Activated B cell treated with CpG ODN at 0.5 μM for 24 hours (primary cell): ENCODE results near the gene SLC11A2. TPM values are rescaled to one million over a fixed set of nuclear protein-coding genes. Genes with fewer than 3 reads are reported as not detected.
"Not testable (repeated sequence)": the region's sequence is repeated elsewhere in the genome, so short reads cannot be mapped to it uniquely, and the experiment has no call there.

Source experiments
- ATAC-seq: fragments of 200-7000 bp; cut with Tn5 transposase; one replicate; pipeline ENCODE4 v1.10.0; 2021; ENCODE audit warnings: low read depth, mild to moderate bottlenecking, moderate library complexity
- CTCF ChIA-PET: fragments of 350-600 bp; sonication (Branson Sonifier 250); formaldehyde crosslinking; loops from one replicate; lab custom pipeline; 2021; ENCODE audit warnings: antibody characterized with exemption; lab: Charles Lee
- POLR2A ChIA-PET: fragments of 350-600 bp; sonication (Branson Sonifier 250); formaldehyde crosslinking; loops from one replicate; lab custom pipeline; 2021; ENCODE audit warnings: antibody characterized with exemption; lab: Charles Lee
- DNase-seq: peaks from one replicate; pipeline ENCODE4 v3.0.0; 2022
- H3K27ac Mint-ChIP-seq: one replicate; pipeline ENCODE4 v1.8.0; 2020; ENCODE audit warnings: mixed read lengths
- H3K27me3 Mint-ChIP-seq: one replicate; pipeline ENCODE4 v1.8.0; 2021; ENCODE audit warnings: mixed read lengths
- H3K36me3 Mint-ChIP-seq: one replicate; pipeline ENCODE4 v1.8.0; 2021; ENCODE audit warnings: low read depth, mixed read lengths
- H3K4me1 Mint-ChIP-seq: one replicate; pipeline ENCODE4 v1.8.0; 2021; ENCODE audit warnings: mixed read lengths
- H3K4me3 Mint-ChIP-seq: one replicate; pipeline ENCODE4 v1.8.0; 2020; ENCODE audit warnings: mild to moderate bottlenecking, mixed read lengths
- H3K9me3 Mint-ChIP-seq: one replicate; pipeline ENCODE4 v1.8.0; 2020; ENCODE audit warnings: mixed read lengths
- CTCF ChIP-seq: fragments of 200-600 bp; IDR thresholded peaks from one replicate; pipeline ENCODE4 v1.8.0; 2022; ENCODE audit warnings: antibody characterized with exemption, mild to moderate bottlenecking
- intact Hi-C: fragments of 100-400 bp; cut with micrococcal nuclease; formaldehyde crosslinking; loops from one replicate; pipeline ENCODE4 v1.15.1; 2024
- total RNA-seq: library from RNA; stranded (reverse); gene quantifications from 2 replicates; pipeline ENCODE4 v1.2.3, GENCODE V29; 2022

The SLC11A2 gene
- total RNA-seq, 1 donor from 2014 or later: 44.6 TPM

GRCh38 chr12:51017452-51017851 lies 8.7 kb downstream of the SLC11A2 start:
- intact Hi-C loops: no loop called here
- H3K4me3 Mint-ChIP-seq: no peak overlapping the region
- H3K27ac Mint-ChIP-seq: no peak overlapping the region
- H3K27me3 Mint-ChIP-seq: no peaks in the 10 kb centered on the region
- no peaks in the 10 kb centered on the region for H3K36me3 Mint-ChIP-seq
- peaks cover 11% of the 10 kb centered on the region for H3K4me1 Mint-ChIP-seq
- H3K9me3 Mint-ChIP-seq: no peaks in the 10 kb centered on the region
- ChIA-PET POLR2A (interaction anchor here (0.6 kb wide), 1 partner anchor 118 kb away, joined by 3 read pairs; no protein-coding TSS in a partner anchor), CTCF (no interaction called here)
- TF ChIP-seq CTCF: no peak
- ATAC-seq (no peak), DNase-seq (no peak)

- CTCF ChIA-PET, H3K4me3 Mint-ChIP-seq, DNase-seq, POLR2A ChIA-PET, H3K27me3 Mint-ChIP-seq, intact Hi-C loops, H3K36me3 Mint-ChIP-seq, ATAC-seq, H3K9me3 Mint-ChIP-seq, H3K27ac Mint-ChIP-seq, H3K4me1 Mint-ChIP-seq: not testable (repeated sequence)
These were observed 11.7 kb downstream of the SLC11A2 start for GRCh38 chr12:51014467-51014866.

- Mint-ChIP-seq H3K27me3 (no peaks in the 10 kb centered on the region), H3K36me3 (peaks cover 3% of the 10 kb centered on the region), H3K9me3 (no peaks in the 10 kb centered on the region), H3K27ac (no peak overlapping the region), H3K4me3 (no peak overlapping the region), H3K4me1 (peaks cover 12% of the 10 kb centered on the region)
- TF ChIP-seq CTCF: no peak
- ChIA-PET POLR2A (no interaction called here), CTCF (no interaction called here)
- ATAC-seq: no peak
- intact Hi-C loops: no loop called here
- DNase-seq: no peak
These were observed 12.7 kb downstream of the SLC11A2 start for GRCh38 chr12:51013441-51013840.

GRCh38 chr12:51012570-51013236 lies 13.5 kb downstream of the SLC11A2 start:
- POLR2A ChIA-PET: no interaction called here
- intact Hi-C loops: no loop called here
- no peaks in the 10 kb centered on the region for H3K27me3 Mint-ChIP-seq

GRCh38 chr12:51011955-51012354 lies 14.2 kb downstream of the SLC11A2 start:
- Mint-ChIP-seq H3K4me1 (peaks cover 14% of the 10 kb centered on the region), H3K27me3 (no peaks in the 10 kb centered on the region), H3K27ac (no peak overlapping the region), H3K36me3 (peaks cover 13% of the 10 kb centered on the region), H3K4me3 (no peak overlapping the region), H3K9me3 (no peaks in the 10 kb centered on the region)
- ATAC-seq (no peak), DNase-seq (no peak)
- CTCF ChIA-PET: no interaction called here
- TF ChIP-seq CTCF: no peak
- POLR2A ChIA-PET: no interaction called here
- intact Hi-C loops: no loop called here

More at GRCh38 chr12:51012570-51013236, 13.5 kb downstream of the SLC11A2 start:
- TF ChIP-seq CTCF: no peak
- Mint-ChIP-seq H3K4me1 (peaks cover 14% of the 10 kb centered on the region), H3K4me3 (no peak overlapping the region), H3K36me3 (peaks cover 7% of the 10 kb centered on the region), H3K9me3 (no peaks in the 10 kb centered on the region), H3K27ac (no peak overlapping the region)
- CTCF ChIA-PET: interaction anchor here (0.6 kb wide), 1 partner anchor 398 kb away, joined by 3 read pairs; no protein-coding TSS in a partner anchor
- no peak for DNase-seq
- ATAC-seq: no peak
